OCI-LY3 (cell line): Measurements from ENCODE around the gene PC.
"Not testable (repeated sequence)": the region's sequence is repeated elsewhere in the genome, so short reads cannot be mapped to it uniquely, and the experiment has no call there.

ENCODE experiments used
- H2AFZ ChIP-seq: fragments of 200-600, 300-600 bp; shearing (Covaris generic); 2 replicates; pipeline ENCODE4 v1.6.0; 2014; ENCODE audit warnings: antibody characterized with exemption, low read depth, low read length
- H3K27ac ChIP-seq: fragments of 200-600, 300-600 bp; sonication (generic); 2 replicates; pipeline ENCODE4 v1.5.1; 2014; ENCODE audit warnings: mild to moderate bottlenecking, low read length, moderate library complexity, mixed read lengths
- H3K27me3 ChIP-seq: fragments of 200-600, 300-600 bp; sonication (generic); 2 replicates; pipeline ENCODE4 v1.6.1; 2014; ENCODE audit warnings: low read depth, low read length, mixed read lengths
- H3K36me3 ChIP-seq: fragments of 200-600, 300-600 bp; sonication (generic); replicated peaks from 2 replicates; pipeline ENCODE3; 2014; ENCODE audit warnings: low read depth, low read length, mixed read lengths
- H3K4me1 ChIP-seq: fragments of 300-600, 200-600 bp; sonication (generic); 2 replicates; pipeline ENCODE4 v1.6.1; 2014; ENCODE audit warnings: low read length, mixed read lengths
- H3K4me2 ChIP-seq: fragments of 200-600, 300-600 bp; sonication (generic); 2 replicates; pipeline ENCODE4 v1.6.1; 2014; ENCODE audit warnings: low read length, mixed read lengths
- H3K4me3 ChIP-seq: fragments of 300-600, 200-600 bp; sonication (generic); 2 replicates; pipeline ENCODE4 v1.5.1; 2014; ENCODE audit warnings: antibody characterized with exemption, mild to moderate bottlenecking, low read length, moderate library complexity
- H3K79me2 ChIP-seq: fragments of 300-600, 200-600 bp; shearing (Covaris generic); 2 replicates; pipeline ENCODE4 v1.6.1; 2014; ENCODE audit warnings: mild to moderate bottlenecking, low read length, mixed read lengths
- H3K9ac ChIP-seq: fragments of 300-600, 200-600 bp; shearing (Covaris generic); 2 replicates; pipeline ENCODE4 v1.6.0; 2014; ENCODE audit warnings: mild to moderate bottlenecking, low read length, moderate library complexity
- H3K9me3 ChIP-seq: fragments of 200-600, 300-600 bp; shearing (Covaris generic); 2 replicates; pipeline ENCODE4 v1.6.1; 2014; ENCODE audit warnings: low read length, mixed read lengths; ENCODE audit not compliant: insufficient read depth
- H4K20me1 ChIP-seq: fragments of 200-600, 300-600 bp; sonication (generic); 2 replicates; pipeline ENCODE4 v1.6.1; 2016; ENCODE audit warnings: low read length, mixed read lengths; ENCODE audit not compliant: insufficient read depth
- EZH2phosphoT487 ChIP-seq: fragments of 200-600 bp; shearing (Covaris generic); IDR thresholded peaks from 2 replicates; pipeline ENCODE4 v1.6.1; 2018; ENCODE audit warnings: antibody characterized with exemption, mixed run types, low read depth
- TF ChIP-seq, protein P1 (sequence below): fragments of 200-600, 300-600 bp; sonication (generic); IDR thresholded peaks from 2 replicates; pipeline ENCODE4 v1.5.1; 2014; ENCODE audit warnings: antibody characterized with exemption, low read length, low read depth

PC gene

DNA sequence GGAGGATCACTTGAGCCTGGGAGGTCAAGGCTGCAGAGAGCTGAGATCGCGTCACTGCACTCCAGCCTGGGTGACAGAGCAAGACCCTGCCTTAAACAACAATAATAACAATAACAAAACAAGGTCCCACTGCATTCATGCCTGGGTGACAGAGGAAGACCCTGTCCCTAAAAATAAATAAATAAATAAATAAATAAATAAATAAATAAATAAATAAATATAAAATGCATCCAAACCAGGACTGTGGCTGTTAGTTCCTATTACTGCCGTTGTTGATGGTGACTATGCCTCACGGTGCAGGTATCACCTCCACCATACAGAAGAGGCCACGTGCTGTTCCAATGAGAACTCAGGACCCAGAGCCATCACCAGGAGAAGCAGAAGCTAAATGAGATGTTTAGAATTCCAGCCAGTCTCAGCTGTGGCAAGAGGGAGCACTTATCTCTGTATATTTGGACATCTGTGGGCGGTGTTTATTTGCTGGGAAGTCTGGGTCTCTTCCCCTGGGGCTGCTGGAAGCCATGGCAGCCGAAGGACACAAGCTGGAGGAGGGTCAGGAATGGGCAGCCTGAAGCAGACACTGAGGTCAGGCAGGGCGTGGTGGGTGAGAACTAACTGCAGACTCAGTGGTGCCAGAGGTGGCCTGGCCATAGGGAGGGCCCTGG, 38.6 kb upstream of the PC start:
- no peak for TF ChIP-seq EZH2phosphoT487
- TF ChIP-seq, protein P1, sequence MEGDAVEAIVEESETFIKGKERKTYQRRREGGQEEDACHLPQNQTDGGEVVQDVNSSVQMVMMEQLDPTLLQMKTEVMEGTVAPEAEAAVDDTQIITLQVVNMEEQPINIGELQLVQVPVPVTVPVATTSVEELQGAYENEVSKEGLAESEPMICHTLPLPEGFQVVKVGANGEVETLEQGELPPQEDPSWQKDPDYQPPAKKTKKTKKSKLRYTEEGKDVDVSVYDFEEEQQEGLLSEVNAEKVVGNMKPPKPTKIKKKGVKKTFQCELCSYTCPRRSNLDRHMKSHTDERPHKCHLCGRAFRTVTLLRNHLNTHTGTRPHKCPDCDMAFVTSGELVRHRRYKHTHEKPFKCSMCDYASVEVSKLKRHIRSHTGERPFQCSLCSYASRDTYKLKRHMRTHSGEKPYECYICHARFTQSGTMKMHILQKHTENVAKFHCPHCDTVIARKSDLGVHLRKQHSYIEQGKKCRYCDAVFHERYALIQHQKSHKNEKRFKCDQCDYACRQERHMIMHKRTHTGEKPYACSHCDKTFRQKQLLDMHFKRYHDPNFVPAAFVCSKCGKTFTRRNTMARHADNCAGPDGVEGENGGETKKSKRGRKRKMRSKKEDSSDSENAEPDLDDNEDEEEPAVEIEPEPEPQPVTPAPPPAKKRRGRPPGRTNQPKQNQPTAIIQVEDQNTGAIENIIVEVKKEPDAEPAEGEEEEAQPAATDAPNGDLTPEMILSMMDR, result no peak

DNA sequence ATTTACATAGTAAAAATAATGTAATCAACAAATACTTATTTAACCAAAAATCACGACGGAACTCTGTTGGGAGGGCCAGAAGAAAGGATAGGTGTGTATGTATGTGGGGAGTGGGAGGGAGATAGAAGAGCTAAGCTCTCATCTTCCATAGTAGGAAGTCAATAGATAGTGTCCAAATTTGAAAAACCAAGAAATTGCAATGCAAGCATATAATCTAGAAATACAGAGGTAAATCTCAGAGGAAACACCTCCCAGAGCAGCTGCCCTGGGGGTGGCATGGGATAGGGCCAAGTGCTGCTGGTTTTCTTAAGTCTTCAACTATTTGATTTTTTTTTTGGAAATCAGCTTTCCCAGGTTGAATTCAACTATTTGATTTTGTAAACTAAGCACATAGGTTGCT, 33.9 kb upstream of the PC start:
- Histone ChIP-seq H3K79me2 (no peaks in the 10 kb centered on the region), H3K9me3 (no peaks in the 10 kb centered on the region), H3K4me1 (no peaks in the 10 kb centered on the region), H3K4me2 (no peak overlapping the region), H2AFZ (no peak overlapping the region), H3K27ac (no peak overlapping the region), H3K4me3 (no peak overlapping the region), H3K27me3 (peaks cover 15% of the 10 kb centered on the region), H3K9ac (no peak overlapping the region), H4K20me1 (no peaks in the 10 kb centered on the region), H3K36me3 (no peaks in the 10 kb centered on the region)
- TF ChIP-seq EZH2phosphoT487, result no peak
- TF ChIP-seq, protein P1, result no peak

More for the DNA sequence above, 38.6 kb upstream of the PC start:
- Histone ChIP-seq H3K79me2 (no peaks in the 10 kb centered on the region), H3K27ac (no peak overlapping the region), H2AFZ (no peak overlapping the region), H3K27me3 (peaks cover 18% of the 10 kb centered on the region), H3K4me3 (no peak overlapping the region), H3K9ac (no peak overlapping the region), H3K9me3 (no peaks in the 10 kb centered on the region), H3K4me2 (no peak overlapping the region), H4K20me1 (no peaks in the 10 kb centered on the region), H3K4me1 (no peaks in the 10 kb centered on the region), H3K36me3 (no peaks in the 10 kb centered on the region)

DNA sequence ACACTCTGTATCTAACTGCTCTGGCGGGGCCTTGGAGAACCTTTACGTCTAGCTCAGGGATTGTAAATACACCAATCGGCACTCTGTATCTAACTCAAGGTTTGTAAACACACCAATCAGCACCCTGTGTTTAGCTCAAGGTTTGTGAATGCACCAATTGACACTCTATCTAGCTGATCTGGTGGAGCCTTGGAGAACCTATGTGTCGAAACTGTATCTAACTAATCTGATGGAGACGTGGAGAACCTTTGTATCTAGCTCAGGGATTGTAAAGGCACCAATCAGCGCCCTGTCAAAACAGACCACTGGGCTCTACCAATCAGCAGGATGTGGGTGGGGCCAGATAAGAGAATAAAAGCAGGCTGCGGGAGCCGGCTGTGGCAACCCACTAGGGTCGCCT, 31.2 kb upstream of the PC start:
- not testable (repeated sequence) for H3K4me3 ChIP-seq, H3K4me1 ChIP-seq, H3K27ac ChIP-seq, H3K9me3 ChIP-seq, H2AFZ ChIP-seq, H3K4me2 ChIP-seq, H3K36me3 ChIP-seq, H3K9ac ChIP-seq, H3K79me2 ChIP-seq, H4K20me1 ChIP-seq
- H3K27me3 ChIP-seq, result peaks cover 20% of the 10 kb centered on the region

DNA sequence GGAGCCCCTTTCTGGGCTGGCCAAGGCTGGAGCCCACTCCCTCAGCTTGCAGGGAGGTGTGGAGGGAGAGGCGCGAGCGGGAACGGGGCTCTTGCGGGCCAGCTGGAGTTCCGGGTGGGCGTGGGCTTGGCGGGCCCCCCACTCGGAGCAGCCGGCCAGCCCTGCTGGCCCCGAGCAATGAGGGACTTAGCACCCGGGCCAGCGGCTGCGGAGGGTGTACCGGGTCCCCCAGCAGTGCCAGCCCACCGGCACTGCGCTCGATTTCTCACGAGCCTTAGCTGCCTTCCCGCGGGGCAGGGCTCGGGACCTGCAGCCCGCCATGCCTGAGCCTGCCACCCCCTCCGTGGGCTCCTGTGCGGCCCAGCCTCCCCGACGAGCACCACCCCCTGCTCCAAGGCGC, 30.6 kb upstream of the PC start:
- H4K20me1 ChIP-seq, H3K9ac ChIP-seq, H2AFZ ChIP-seq, H3K27ac ChIP-seq, H3K79me2 ChIP-seq, H3K9me3 ChIP-seq, H3K4me3 ChIP-seq, H3K36me3 ChIP-seq, H3K4me1 ChIP-seq, H3K4me2 ChIP-seq: not testable (repeated sequence)
- peaks cover 22% of the 10 kb centered on the region for H3K27me3 ChIP-seq

DNA sequence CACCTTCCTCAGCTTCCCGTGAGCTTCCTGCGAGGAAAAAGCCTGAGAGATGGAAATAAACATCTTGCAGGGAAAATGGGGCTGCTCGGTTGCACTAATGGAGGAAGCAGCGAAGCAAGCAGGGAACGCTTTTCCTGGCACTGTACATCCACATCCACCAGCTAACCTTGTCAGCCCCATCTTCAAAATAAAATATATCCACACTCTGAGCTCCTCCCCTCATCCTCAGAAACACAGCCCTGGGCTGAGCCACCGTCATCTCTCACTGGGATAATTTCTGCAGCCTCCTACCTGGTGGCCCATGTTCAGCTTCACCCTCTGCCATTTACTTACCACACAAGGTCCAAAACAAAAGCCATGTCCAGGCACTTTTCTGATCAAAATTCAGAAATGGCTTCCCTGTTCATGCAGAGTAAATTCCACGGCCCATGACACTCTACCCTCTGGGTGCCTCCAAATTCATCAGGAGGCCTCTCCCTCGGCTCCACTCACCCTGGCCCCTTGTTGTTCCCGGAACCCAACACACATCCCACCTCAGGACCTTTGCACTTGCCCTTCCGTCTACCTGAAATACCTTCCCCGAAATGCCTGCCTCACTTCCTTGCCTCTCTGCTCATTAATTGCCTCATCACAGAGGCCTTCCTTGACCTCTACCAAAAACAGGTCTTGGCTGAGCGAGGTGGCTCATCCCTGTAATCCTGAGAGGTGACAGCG, 29.9 kb upstream of the PC start:
- no peak overlapping the region for H3K4me2 ChIP-seq
- H3K9ac ChIP-seq, result no peak overlapping the region
- no peak overlapping the region for H2AFZ ChIP-seq
- no peaks in the 10 kb centered on the region for H3K4me1 ChIP-seq
- H3K4me3 ChIP-seq, result no peak overlapping the region
- TF ChIP-seq EZH2phosphoT487, result no peak
- TF ChIP-seq, protein P1, result no peak
- H3K27me3 ChIP-seq, result peaks cover 19% of the 10 kb centered on the region
- H3K79me2 ChIP-seq, result no peaks in the 10 kb centered on the region
- H4K20me1 ChIP-seq, result no peaks in the 10 kb centered on the region
- H3K9me3 ChIP-seq, result no peaks in the 10 kb centered on the region
- no peak overlapping the region for H3K27ac ChIP-seq
- no peaks in the 10 kb centered on the region for H3K36me3 ChIP-seq
